Mesenteric fat pad (tissue), 1 donor: ENCODE results near the gene DPP10. TPM values are rescaled to one million over a fixed set of nuclear protein-coding genes. Genes with fewer than 3 reads are reported as not detected.
"Not testable (repeated sequence)": the region's sequence is repeated elsewhere in the genome, so short reads cannot be mapped to it uniquely, and the experiment has no call there.

ENCODE experiments used
- DNase-seq: peaks from one replicate; pipeline ENCODE4 v3.0.0-alpha.2; 2020; ENCODE audit warnings: low spot score
- long read RNA-seq: library from polyadenylated mRNA; unstranded; transcript quantifications from one replicate; pipeline ENCODE4 v2.0.0, GENCODE V29; 2020
- total RNA-seq: library from RNA; stranded (reverse); fragmentation: NEBNext Ultra II Directional; extraction: Animal tissue kit (Norgen Biotek cat#: 25700); gene quantifications from one replicate; pipeline ENCODE4 v1.2.1, GENCODE V29; 2021
- donor health status: DM: yes; HTN: yes; CAD: no.

The DPP10 gene
- total RNA-seq, result not detected
- long read RNA-seq, result 0 reads

GRCh38 chr2:114442510-114442909 is at the start of gene DPP10:
Gene DPP10, plus strand, starts transcription at chr2:114442641.
- DNase-seq, result no peak

GRCh38 chr2:114400890-114401289 is 41.6 kb upstream of the DPP10 start:
- no peak for DNase-seq

- no peak for DNase-seq
Observed at GRCh38 chr2:114405247-114406116, 37.0 kb upstream of the DPP10 start.

GRCh38 chr2:114406347-114406746 is 36.1 kb upstream of the DPP10 start:
- no peak for DNase-seq

GRCh38 chr2:114407353-114407752 is 35.1 kb upstream of the DPP10 start:
- DNase-seq, result not testable (repeated sequence)

GRCh38 chr2:114421781-114422180 is 20.7 kb upstream of the DPP10 start:
- no peak for DNase-seq

GRCh38 chr2:114424699-114425098 is 17.7 kb upstream of the DPP10 start:
- DNase-seq, result no peak

- no peak for DNase-seq
Observed at GRCh38 chr2:114426756-114427155, 15.7 kb upstream of the DPP10 start.

- no peak for DNase-seq
Observed at GRCh38 chr2:114436329-114436728, 6.1 kb upstream of the DPP10 start.

- no peak for DNase-seq
Observed at GRCh38 chr2:114446571-114446970, 4.1 kb downstream of the DPP10 start.

GRCh38 chr2:114450639-114451038 is 8.2 kb downstream of the DPP10 start:
- no peak for DNase-seq

GRCh38 chr2:114456566-114456965 is 14.1 kb downstream of the DPP10 start:
- DNase-seq, result no peak

GRCh38 chr2:114457956-114458355 is 15.5 kb downstream of the DPP10 start:
- no peak for DNase-seq

- DNase-seq, result no peak
Observed at GRCh38 chr2:114461116-114461515, 18.7 kb downstream of the DPP10 start.

GRCh38 chr2:114464961-114465706 is 22.7 kb downstream of the DPP10 start:
- no peak for DNase-seq

GRCh38 chr2:114468343-114468742 is 25.9 kb downstream of the DPP10 start:
- no peak for DNase-seq

GRCh38 chr2:114472246-114472645 is 29.8 kb downstream of the DPP10 start:
- no peak for DNase-seq

- no peak for DNase-seq
Observed at GRCh38 chr2:114472726-114473125, 30.3 kb downstream of the DPP10 start.

GRCh38 chr2:114488841-114489530 is 46.5 kb downstream of the DPP10 start:
- no peak for DNase-seq

GRCh38 chr2:114495046-114495445 is 52.6 kb downstream of the DPP10 start:
- no peak for DNase-seq

GRCh38 chr2:114496959-114497358 is 54.5 kb downstream of the DPP10 start:
- no peak for DNase-seq

- no peak for DNase-seq
Observed at GRCh38 chr2:114499101-114499500, 56.7 kb downstream of the DPP10 start.
